ENCODE data around the gene CCL20. TPM values are rescaled to one million over a fixed set of nuclear protein-coding genes. Genes with fewer than 3 reads are reported as not detected.

The CCL20 gene
- polyA plus RNA-seq, 1 donor from 2014 or later, result not detected

DNA sequence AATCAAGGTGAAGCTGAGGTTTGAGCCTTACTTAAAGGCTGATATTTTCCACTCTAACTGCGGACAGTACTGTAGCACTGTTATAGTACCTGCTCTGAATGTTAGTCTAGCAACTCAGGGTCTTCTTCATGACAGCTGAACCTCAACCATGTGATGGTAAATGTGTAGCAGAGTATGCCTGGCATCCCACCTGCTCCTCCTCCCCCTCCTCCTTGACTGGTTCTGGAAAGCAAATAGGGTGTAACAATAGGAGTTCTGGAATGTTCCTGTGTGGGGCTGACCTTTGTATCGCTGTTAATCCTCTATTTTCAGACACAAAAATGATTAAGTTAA lies 447 bp upstream of the CCL20 start:
- Histone ChIP-seq H3K27ac (ENCODE audit: low read length) (no peak overlapping the region), H3K9me2 (ENCODE audit: insufficient read depth, low read length) (no peaks in the 10 kb centered on the region), H3K79me2 (replicated peaks; ENCODE audit: insufficient read depth, low read length) (no peaks in the 10 kb centered on the region), H3K9me3 (ENCODE audit: low read length) (no peaks in the 10 kb centered on the region), H3F3A (ENCODE audit: insufficient read depth, low read length, poor library complexity, severe bottlenecking) (no peaks in the 10 kb centered on the region), H3K27me3 (ENCODE audit: insufficient read depth, low read depth, low read length) (no peaks in the 10 kb centered on the region), H3K4me3 (ENCODE audit: low read length) (no peak overlapping the region), H3K4me2 (ENCODE audit: low read length) (no peak overlapping the region), H4K20me1 (ENCODE audit: insufficient read depth) (no peaks in the 10 kb centered on the region), H2AFZ (ENCODE audit: low read depth, low read length) (no peak overlapping the region), H3K9ac (ENCODE audit: low read length) (no peak overlapping the region), H3K36me3 (ENCODE audit: insufficient read depth, low read length) (no peaks in the 10 kb centered on the region)
- TF ChIP-seq EP300 (conservative IDR thresholded peaks at IDR 0.05; ENCODE audit: poor library complexity, severe bottlenecking), result no peak
- TF ChIP-seq, protein P1, sequence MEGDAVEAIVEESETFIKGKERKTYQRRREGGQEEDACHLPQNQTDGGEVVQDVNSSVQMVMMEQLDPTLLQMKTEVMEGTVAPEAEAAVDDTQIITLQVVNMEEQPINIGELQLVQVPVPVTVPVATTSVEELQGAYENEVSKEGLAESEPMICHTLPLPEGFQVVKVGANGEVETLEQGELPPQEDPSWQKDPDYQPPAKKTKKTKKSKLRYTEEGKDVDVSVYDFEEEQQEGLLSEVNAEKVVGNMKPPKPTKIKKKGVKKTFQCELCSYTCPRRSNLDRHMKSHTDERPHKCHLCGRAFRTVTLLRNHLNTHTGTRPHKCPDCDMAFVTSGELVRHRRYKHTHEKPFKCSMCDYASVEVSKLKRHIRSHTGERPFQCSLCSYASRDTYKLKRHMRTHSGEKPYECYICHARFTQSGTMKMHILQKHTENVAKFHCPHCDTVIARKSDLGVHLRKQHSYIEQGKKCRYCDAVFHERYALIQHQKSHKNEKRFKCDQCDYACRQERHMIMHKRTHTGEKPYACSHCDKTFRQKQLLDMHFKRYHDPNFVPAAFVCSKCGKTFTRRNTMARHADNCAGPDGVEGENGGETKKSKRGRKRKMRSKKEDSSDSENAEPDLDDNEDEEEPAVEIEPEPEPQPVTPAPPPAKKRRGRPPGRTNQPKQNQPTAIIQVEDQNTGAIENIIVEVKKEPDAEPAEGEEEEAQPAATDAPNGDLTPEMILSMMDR (IDR thresholded peaks at IDR 0.05; ENCODE audit: poor library complexity, severe bottlenecking), result no peak
- no peak for TF ChIP-seq POLR2AphosphoS5 (IDR thresholded peaks at IDR 0.05)
- no peak for TF ChIP-seq TAF1 (IDR thresholded peaks at IDR 0.05; ENCODE audit: low read depth)

DNA sequence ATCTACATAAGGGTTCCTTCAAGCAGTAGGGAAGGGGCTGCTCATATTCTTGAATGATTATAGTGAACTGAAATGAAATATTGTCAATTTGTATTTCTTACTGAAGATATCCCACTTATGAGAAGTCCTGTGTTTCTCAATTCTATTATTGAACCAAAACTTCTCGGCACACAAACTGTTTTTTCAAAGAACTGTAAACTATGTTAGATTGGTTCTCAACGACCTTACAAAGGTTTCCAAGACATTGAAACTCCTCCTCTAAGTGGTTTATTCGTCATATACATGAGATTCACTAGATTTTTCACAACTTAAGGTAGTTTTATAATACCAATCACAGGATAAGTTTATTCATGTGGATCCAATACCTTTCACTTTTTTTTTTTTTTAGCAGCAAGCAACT lies 1.4 kb downstream of the CCL20 start:
- Histone ChIP-seq H4K20me1 (ENCODE audit: insufficient read depth) (no peaks in the 10 kb centered on the region), H3K27ac (ENCODE audit: low read length) (no peak overlapping the region), H3K4me2 (ENCODE audit: low read length) (no peak overlapping the region), H3K9me3 (ENCODE audit: low read length) (no peaks in the 10 kb centered on the region), H2AFZ (ENCODE audit: low read depth, low read length) (no peak overlapping the region), H3K4me3 (ENCODE audit: low read length) (no peak overlapping the region), H3F3A (ENCODE audit: insufficient read depth, low read length, poor library complexity, severe bottlenecking) (no peaks in the 10 kb centered on the region), H3K79me2 (replicated peaks; ENCODE audit: insufficient read depth, low read length) (no peaks in the 10 kb centered on the region), H3K9me2 (ENCODE audit: insufficient read depth, low read length) (no peaks in the 10 kb centered on the region), H3K9ac (ENCODE audit: low read length) (no peak overlapping the region), H3K27me3 (ENCODE audit: insufficient read depth, low read depth, low read length) (no peaks in the 10 kb centered on the region), H3K36me3 (ENCODE audit: insufficient read depth, low read length) (no peaks in the 10 kb centered on the region)
- no peak for TF ChIP-seq EP300 (conservative IDR thresholded peaks at IDR 0.05; ENCODE audit: poor library complexity, severe bottlenecking)
- no peak for TF ChIP-seq SMC3 (conservative IDR thresholded peaks at IDR 0.05; ENCODE audit: poor library complexity)

DNA sequence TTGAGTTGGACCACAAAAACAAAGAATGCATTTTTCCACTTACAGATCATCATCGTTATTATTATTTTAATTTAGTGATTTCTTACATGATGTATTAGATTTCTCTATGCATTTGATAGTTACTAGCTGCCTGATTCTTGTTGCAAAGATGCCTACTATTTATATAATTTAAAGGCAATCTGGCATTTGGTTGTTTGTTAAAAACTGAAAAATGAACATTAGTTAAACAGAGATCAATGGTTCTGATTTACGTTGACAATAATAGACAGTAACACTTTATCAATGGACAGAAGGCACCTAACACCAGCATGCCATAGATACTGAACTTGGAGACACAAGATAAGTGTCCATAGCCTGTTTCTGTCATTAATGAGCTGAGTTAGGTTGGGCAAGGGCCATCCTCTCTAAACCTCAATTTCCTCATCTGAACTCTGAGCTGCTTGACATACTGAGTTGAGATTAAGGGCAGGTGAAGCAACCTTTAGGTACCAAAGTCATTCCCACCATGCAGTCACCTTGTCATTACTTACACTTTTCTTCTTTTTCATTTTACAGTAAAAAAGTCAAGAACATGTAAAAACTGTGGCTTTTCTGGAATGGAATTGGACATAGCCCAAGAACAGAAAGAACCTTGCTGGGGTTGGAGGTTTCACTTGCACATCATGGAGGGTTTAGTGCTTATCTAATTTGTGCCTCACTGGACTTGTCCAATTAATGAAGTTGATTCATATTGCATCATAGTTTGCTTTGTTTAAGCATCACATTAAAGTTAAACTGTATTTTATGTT lies 3.1 kb downstream of the CCL20 start:
- H3K27ac ChIP-seq (ENCODE audit: low read length), result no peak overlapping the region
- no peaks in the 10 kb centered on the region for H3K9me2 ChIP-seq (ENCODE audit: insufficient read depth, low read length)
- H3K4me3 ChIP-seq (ENCODE audit: low read length), result no peak overlapping the region
- H3K4me2 ChIP-seq (ENCODE audit: low read length), result no peak overlapping the region
- no peaks in the 10 kb centered on the region for H3F3A ChIP-seq (ENCODE audit: insufficient read depth, low read length, poor library complexity, severe bottlenecking)
- TF ChIP-seq EP300 (conservative IDR thresholded peaks at IDR 0.05; ENCODE audit: poor library complexity, severe bottlenecking) (no peak), MXI1 (conservative IDR thresholded peaks at IDR 0.05; ENCODE audit: poor library complexity, severe bottlenecking) (no peak), EZH2 (IDR thresholded peaks at IDR 0.05; ENCODE audit: borderline replicate concordance, insufficient read depth, low read length, poor library complexity, severe bottlenecking) (no peak), TAF1 (IDR thresholded peaks at IDR 0.05; ENCODE audit: low read depth) (no peak), SMC3 (conservative IDR thresholded peaks at IDR 0.05; ENCODE audit: poor library complexity) (no peak), POLR2AphosphoS5 (IDR thresholded peaks at IDR 0.05) (no peak), RAD21 (conservative IDR thresholded peaks at IDR 0.05) (no peak)
- TF ChIP-seq, protein P2, sequence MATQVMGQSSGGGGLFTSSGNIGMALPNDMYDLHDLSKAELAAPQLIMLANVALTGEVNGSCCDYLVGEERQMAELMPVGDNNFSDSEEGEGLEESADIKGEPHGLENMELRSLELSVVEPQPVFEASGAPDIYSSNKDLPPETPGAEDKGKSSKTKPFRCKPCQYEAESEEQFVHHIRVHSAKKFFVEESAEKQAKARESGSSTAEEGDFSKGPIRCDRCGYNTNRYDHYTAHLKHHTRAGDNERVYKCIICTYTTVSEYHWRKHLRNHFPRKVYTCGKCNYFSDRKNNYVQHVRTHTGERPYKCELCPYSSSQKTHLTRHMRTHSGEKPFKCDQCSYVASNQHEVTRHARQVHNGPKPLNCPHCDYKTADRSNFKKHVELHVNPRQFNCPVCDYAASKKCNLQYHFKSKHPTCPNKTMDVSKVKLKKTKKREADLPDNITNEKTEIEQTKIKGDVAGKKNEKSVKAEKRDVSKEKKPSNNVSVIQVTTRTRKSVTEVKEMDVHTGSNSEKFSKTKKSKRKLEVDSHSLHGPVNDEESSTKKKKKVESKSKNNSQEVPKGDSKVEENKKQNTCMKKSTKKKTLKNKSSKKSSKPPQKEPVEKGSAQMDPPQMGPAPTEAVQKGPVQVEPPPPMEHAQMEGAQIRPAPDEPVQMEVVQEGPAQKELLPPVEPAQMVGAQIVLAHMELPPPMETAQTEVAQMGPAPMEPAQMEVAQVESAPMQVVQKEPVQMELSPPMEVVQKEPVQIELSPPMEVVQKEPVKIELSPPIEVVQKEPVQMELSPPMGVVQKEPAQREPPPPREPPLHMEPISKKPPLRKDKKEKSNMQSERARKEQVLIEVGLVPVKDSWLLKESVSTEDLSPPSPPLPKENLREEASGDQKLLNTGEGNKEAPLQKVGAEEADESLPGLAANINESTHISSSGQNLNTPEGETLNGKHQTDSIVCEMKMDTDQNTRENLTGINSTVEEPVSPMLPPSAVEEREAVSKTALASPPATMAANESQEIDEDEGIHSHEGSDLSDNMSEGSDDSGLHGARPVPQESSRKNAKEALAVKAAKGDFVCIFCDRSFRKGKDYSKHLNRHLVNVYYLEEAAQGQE (IDR thresholded peaks at IDR 0.05; ENCODE audit: borderline replicate concordance), result no peak
- TF ChIP-seq, protein P1 (IDR thresholded peaks at IDR 0.05; ENCODE audit: poor library complexity, severe bottlenecking), result no peak
- H2AFZ ChIP-seq (ENCODE audit: low read depth, low read length), result no peak overlapping the region
- H3K36me3 ChIP-seq (ENCODE audit: insufficient read depth, low read length), result no peaks in the 10 kb centered on the region
- no peaks in the 10 kb centered on the region for H3K27me3 ChIP-seq (ENCODE audit: insufficient read depth, low read depth, low read length)
- no peaks in the 10 kb centered on the region for H3K79me2 ChIP-seq (replicated peaks; ENCODE audit: insufficient read depth, low read length)
- H4K20me1 ChIP-seq (ENCODE audit: insufficient read depth), result no peaks in the 10 kb centered on the region
- no peaks in the 10 kb centered on the region for H3K9me3 ChIP-seq (ENCODE audit: low read length)
- H3K9ac ChIP-seq (ENCODE audit: low read length), result no peak overlapping the region
